Suppressor macrophage (primary cell): ENCODE measurements around the gene NTN1.

Experiments used
- DNase-seq, 4 experiments: peaks; one replicate each; pipeline ENCODE4 v3.0.0-alpha.2; 2020 to 2022

Gene NTN1

GRCh38 chr17:9233761-9234160 is 212.5 kb downstream of the NTN1 start:
- DNase-seq: no peak

GRCh38 chr17:9234389-9234945 is 213.2 kb downstream of the NTN1 start:
- no peak for DNase-seq

- DNase-seq: no peak
These were observed 214.0 kb downstream of the NTN1 start for GRCh38 chr17:9235346-9235745.

GRCh38 chr17:9236286-9237052 is 215.2 kb downstream of the NTN1 start:
- no peak for DNase-seq

- DNase-seq: no peak
These were observed 215.7 kb downstream of the NTN1 start for GRCh38 chr17:9237053-9237410.

GRCh38 chr17:9237661-9238301 is 216.5 kb downstream of the NTN1 start:
- DNase-seq: no peak

GRCh38 chr17:9238340-9239245 is 217.3 kb downstream of the NTN1 start:
- no peak for DNase-seq

GRCh38 chr17:9239246-9239792 is 218.0 kb downstream of the NTN1 start:
- no peak for DNase-seq

- peak; percentile 74 to 91 (median 82) for DNase-seq
These were observed 218.7 kb downstream of the NTN1 start for GRCh38 chr17:9239793-9240658.

GRCh38 chr17:9240659-9241370 is 219.5 kb downstream of the NTN1 start:
- no peak for DNase-seq

GRCh38 chr17:9241371-9241712 is 220.0 kb downstream of the NTN1 start:
- DNase-seq: no peak

GRCh38 chr17:9241774-9242496 is 220.6 kb downstream of the NTN1 start:
- DNase-seq: no peak

GRCh38 chr17:9242497-9242881 is 221.2 kb downstream of the NTN1 start:
- no peak for DNase-seq

- no peak for DNase-seq
These were observed 221.7 kb downstream of the NTN1 start for GRCh38 chr17:9242983-9243382.

GRCh38 chr17:9244066-9245052 is 223.0 kb downstream of the NTN1 start:
- no peak for DNase-seq

- DNase-seq: no peak
These were observed 226.2 kb downstream of the NTN1 start for GRCh38 chr17:9247401-9247938.

- DNase-seq: no peak
These were observed 228.1 kb downstream of the NTN1 start for GRCh38 chr17:9249245-9249953.

- DNase-seq: no peak
These were observed 230.0 kb downstream of the NTN1 start for GRCh38 chr17:9251273-9251672.
